GM19099 (cell line): ENCODE measurements around the gene C6orf89.

ENCODE experiments used
- POLR2A ChIP-seq: IDR thresholded peaks from 3 replicates; pipeline ENCODE4 v1.6.1; 2011; ENCODE audit warnings: low read depth; ENCODE audit not compliant: insufficient read length; ENCODE audit errors: extremely low read depth

C6orf89 gene

GRCh38 chr6:36897609-36898008 is 11.9 kb downstream of the C6orf89 start:
- no peak for TF ChIP-seq POLR2A

DNA sequence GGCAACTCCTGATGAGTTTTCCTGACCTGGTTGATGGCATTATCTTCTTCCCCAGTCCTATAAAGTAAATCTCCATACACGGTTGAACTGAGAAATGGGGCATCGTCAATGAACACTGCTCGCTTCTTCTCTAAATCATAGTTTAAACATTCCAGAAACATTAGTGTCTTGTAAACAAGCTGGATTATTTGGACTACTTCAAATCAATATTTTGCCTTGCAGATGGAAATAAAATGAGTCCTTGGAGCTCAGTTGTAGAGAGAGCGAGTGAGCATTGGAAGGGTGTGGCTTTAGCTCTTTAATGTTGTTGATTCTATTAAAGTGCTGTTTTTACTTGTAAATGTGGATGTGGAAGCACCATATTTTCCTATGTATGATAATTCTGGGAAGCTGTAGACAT is 18.4 kb downstream of the C6orf89 start:
- no peak for TF ChIP-seq POLR2A

GRCh38 chr6:36904851-36905393 is 19.2 kb downstream of the C6orf89 start:
- TF ChIP-seq POLR2A, result no peak

- no peak for TF ChIP-seq POLR2A
Observed at GRCh38 chr6:36906539-36907325, 21.0 kb downstream of the C6orf89 start.

DNA sequence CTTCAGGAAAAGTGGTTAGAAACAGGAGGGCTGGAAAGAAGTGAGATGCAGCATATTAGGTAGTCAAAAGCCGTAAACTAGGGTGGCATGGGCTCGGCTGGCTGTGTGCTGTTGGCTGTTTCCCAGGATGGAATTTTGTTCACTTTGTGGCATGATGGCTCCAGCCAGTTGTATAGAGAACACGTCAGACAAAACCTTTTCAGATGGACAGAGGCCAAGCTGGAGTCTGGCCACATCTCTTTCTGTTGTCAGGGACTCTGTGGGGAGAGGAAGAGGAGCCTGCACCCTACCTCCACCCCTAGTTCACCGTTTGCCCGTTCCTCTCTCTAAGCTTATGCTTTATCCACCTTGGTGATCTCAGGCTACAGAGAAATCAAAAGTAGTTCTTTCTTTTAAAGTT is 22.0 kb downstream of the C6orf89 start:
- TF ChIP-seq POLR2A, result no peak

DNA sequence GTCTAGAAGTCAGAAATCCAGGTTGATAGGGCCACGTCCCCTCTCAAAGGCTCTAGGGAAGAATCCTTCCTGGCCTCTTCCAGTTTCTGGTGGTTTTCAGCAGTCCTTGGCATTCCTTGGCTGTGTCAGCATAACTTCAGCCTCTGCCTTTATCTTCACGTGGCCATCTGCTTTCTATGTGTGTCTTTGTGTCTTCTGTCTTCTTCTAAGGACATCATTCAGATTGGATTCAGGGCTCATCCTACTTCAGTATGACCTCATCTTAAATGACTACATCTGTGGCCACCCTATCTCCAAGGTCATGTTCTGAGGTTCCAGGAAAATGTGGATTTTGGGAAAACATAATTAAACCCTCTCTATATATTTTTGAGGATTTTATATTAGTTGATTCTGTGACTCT is 23.0 kb downstream of the C6orf89 start:
- TF ChIP-seq POLR2A, result no peak

GRCh38 chr6:36912030-36912454 is 26.3 kb downstream of the C6orf89 start:
- no peak for TF ChIP-seq POLR2A

DNA sequence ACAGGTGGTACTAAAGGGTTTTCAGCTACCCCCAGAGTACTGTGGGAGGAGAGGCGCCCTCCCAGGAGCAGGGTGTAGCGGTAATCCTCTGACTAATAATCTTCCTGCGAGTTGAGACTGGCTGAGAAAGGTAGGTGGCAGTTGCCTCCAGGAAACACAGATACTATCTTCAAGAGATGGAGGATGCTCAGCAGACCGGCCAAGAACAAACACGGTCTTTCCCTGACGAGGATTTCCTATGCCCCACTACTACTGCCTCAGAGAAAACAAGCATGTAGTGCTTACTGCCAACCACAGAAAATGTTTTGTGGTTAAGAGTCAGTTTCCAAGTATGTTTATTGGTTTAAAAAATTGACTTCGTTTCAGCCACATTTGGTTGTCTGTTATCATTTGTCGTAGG is 26.8 kb downstream of the C6orf89 start:
- TF ChIP-seq POLR2A, result no peak

- no peak for TF ChIP-seq POLR2A
Observed at GRCh38 chr6:36913082-36913481, 27.3 kb downstream of the C6orf89 start.

GRCh38 chr6:36914227-36914794 is 28.6 kb downstream of the C6orf89 start:
- TF ChIP-seq POLR2A, result no peak

- TF ChIP-seq POLR2A, result no peak
Observed at GRCh38 chr6:36915599-36915998, 29.8 kb downstream of the C6orf89 start.

GRCh38 chr6:36916126-36916525 is 30.4 kb downstream of the C6orf89 start:
- no peak for TF ChIP-seq POLR2A

- no peak for TF ChIP-seq POLR2A
Observed at GRCh38 chr6:36917541-36918193, 31.9 kb downstream of the C6orf89 start.

- no peak for TF ChIP-seq POLR2A
Observed at GRCh38 chr6:36920049-36920448, 34.3 kb downstream of the C6orf89 start.

DNA sequence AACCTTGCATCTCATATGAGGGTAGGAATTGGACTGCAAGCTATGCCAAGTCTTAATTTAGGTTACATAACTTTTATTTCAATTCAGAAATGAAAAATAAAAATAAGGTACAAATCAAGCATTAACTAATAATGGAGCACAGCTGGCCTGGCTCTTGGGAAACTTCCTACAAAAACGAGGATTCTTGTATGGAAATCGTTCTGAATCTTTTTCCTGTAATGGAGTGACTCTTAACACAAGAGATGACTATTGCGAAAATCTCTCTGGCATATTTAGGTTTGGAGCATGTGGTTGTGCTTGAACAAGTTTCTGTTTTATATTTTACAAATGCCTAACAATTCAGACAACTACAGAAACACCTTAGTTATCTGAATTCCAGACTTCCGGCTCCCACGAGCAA is 34.8 kb downstream of the C6orf89 start:
- no peak for TF ChIP-seq POLR2A

GRCh38 chr6:36924131-36924530 is 38.4 kb downstream of the C6orf89 start:
- TF ChIP-seq POLR2A, result no peak
